WTC11 (cell line): ENCODE data around the gene NUP210L.

Experiments
- KAT7 ChIP-seq: sonication (generic); formaldehyde crosslinking; IDR thresholded peaks from 2 replicates; pipeline ENCODE4 v1.8.1; 2023; ENCODE audit warnings: missing genetic modification reagents, mild to moderate bottlenecking, borderline replicate concordance
- ZNF423 ChIP-seq: fragments of 250-450 bp; sonication (Bioruptor Pico); IDR thresholded peaks from 2 replicates; pipeline ENCODE4 v2.1.2; 2022; ENCODE audit warnings: mild to moderate bottlenecking, moderate library complexity
- TF ChIP-seq, protein P1 (sequence below): fragments of 200-600 bp; IDR thresholded peaks from 2 replicates; pipeline ENCODE4 v1.8.0; 2022; ENCODE audit warnings: antibody characterized with exemption
- TF ChIP-seq, protein P2 (sequence below): sonication (generic); formaldehyde crosslinking; IDR thresholded peaks from 2 replicates; pipeline ENCODE4 v1.8.0; 2023; ENCODE audit warnings: missing genetic modification reagents

- TF ChIP-seq, protein P1, sequence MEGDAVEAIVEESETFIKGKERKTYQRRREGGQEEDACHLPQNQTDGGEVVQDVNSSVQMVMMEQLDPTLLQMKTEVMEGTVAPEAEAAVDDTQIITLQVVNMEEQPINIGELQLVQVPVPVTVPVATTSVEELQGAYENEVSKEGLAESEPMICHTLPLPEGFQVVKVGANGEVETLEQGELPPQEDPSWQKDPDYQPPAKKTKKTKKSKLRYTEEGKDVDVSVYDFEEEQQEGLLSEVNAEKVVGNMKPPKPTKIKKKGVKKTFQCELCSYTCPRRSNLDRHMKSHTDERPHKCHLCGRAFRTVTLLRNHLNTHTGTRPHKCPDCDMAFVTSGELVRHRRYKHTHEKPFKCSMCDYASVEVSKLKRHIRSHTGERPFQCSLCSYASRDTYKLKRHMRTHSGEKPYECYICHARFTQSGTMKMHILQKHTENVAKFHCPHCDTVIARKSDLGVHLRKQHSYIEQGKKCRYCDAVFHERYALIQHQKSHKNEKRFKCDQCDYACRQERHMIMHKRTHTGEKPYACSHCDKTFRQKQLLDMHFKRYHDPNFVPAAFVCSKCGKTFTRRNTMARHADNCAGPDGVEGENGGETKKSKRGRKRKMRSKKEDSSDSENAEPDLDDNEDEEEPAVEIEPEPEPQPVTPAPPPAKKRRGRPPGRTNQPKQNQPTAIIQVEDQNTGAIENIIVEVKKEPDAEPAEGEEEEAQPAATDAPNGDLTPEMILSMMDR: 0 out of 2 replicates have a peak, but pooled peaks have one; percentile 22
- TF ChIP-seq, protein P2, sequence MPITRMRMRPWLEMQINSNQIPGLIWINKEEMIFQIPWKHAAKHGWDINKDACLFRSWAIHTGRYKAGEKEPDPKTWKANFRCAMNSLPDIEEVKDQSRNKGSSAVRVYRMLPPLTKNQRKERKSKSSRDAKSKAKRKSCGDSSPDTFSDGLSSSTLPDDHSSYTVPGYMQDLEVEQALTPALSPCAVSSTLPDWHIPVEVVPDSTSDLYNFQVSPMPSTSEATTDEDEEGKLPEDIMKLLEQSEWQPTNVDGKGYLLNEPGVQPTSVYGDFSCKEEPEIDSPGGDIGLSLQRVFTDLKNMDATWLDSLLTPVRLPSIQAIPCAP (CRISPR knock-in tag): no peak
- TF ChIP-seq KAT7 (CRISPR knock-in tag) (no peak), ZNF423 (CRISPR knock-in tag) (no peak)
These were observed 8.9 kb downstream of the NUP210L start for GRCh38 chr1:154145986-154146385.
